Body of pancreas (tissue), 4 donors: ENCODE measurements around the gene CDKAL1. TPM values are rescaled to one million over a fixed set of nuclear protein-coding genes. Genes with fewer than 3 reads are reported as not detected.
A peak's percentile ranks its signal among the peaks of the same experiment; 100 is the strongest.

ENCODE experiments used
- ATAC-seq: fragments of 150-250 bp; one replicate; pipeline ENCODE4 v1.9.1; 2016
- DNase-seq, 4 donors: peaks; one replicate each; pipeline ENCODE4 v3.0.0-alpha.2; 2019
- H3K27ac ChIP-seq, 4 donors: fragments of 200-600 bp; sonication (generic); 1 replicate in 3 of 4; 2 replicates in 1 of 4; pipeline versions ENCODE4 v1.5.1 to v1.6.1; 2016 to 2019; ENCODE audit warnings: mild to moderate bottlenecking in 1 of 4, mixed read lengths in 1 of 4, moderate library complexity in 1 of 4
- H3K27me3 ChIP-seq, 2 donors: fragments of 200-600 bp; sonication (generic); one replicate each; pipeline ENCODE4 v1.6.0; 2016; ENCODE audit warnings: mild to moderate bottlenecking in 1 of 2
- H3K36me3 ChIP-seq, 2 donors: fragments of 200-600 bp; sonication (generic); replicated peaks in 1 of 2; 2 replicates each; pipeline ENCODE4 v1.5.1; 2016; ENCODE audit warnings: low read depth in 2 of 2; ENCODE audit not compliant: insufficient read depth in 1 of 2
- H3K4me1 ChIP-seq: fragments of 200-600 bp; sonication (generic); one replicate; pipeline ENCODE4 v1.6.0; 2016
- H3K4me3 ChIP-seq, 2 donors: fragments of 200-600 bp; sonication (generic); 1 replicate in 1 of 2; 2 replicates in 1 of 2; pipeline ENCODE4 v1.5.1; 2016 to 2019
- H3K9me3 ChIP-seq, 3 donors: fragments of 200-600 bp; sonication (generic); 1 replicate in 2 of 3; 2 replicates in 1 of 3; pipeline ENCODE4 v1.5.1; 2016
- POLR2A ChIP-seq, 3 donors: fragments of 450-650 bp; IDR thresholded peaks; one replicate each; pipeline ENCODE4 v1.6.1; 2016; ENCODE audit warnings: antibody characterized with exemption in 3 of 3, mild to moderate bottlenecking in 2 of 3
- WGBS, 2 donors: methylation state at CpG; one replicate each; pipeline ENCODE4 v1.1.5; 2017; 5-methylcytosine and 5-hydroxymethylcytosine counted together
- intact Hi-C: fragments of 100-400 bp; cut with DNase I; formaldehyde crosslinking; loops from one replicate; pipeline ENCODE4 v1.15.1; 2023
- total RNA-seq, 2 donors: library from RNA; depleted of rRNA; stranded (reverse); fragments of >200 nt; gene quantifications; one replicate each; pipeline ENCODE4 v1.1.0, GENCODE V29; 2016
- TF ChIP-seq, protein P1 (sequence below), 7 experiments: fragments of 450-650 bp in 4 of 7; fragments of 200-600 bp in 3 of 7; sonication (generic) in 3 of 7; IDR thresholded peaks; one replicate each; pipeline ENCODE4 v1.5.1; 2016 to 2019; ENCODE audit warnings: antibody characterized with exemption in 7 of 7

CDKAL1 gene
- total RNA-seq, 2 donors from 2014 or later: 16.3 to 18.1 TPM

- Histone ChIP-seq H3K9me3 (no peaks in the 10 kb centered on the region), H3K27me3 (no peaks in the 10 kb centered on the region), H3K27ac (no peak overlapping the region), H3K4me3 (no peak overlapping the region), H3K4me1 (peaks cover 30% of the 10 kb centered on the region), H3K36me3 (no peaks in the 10 kb centered on the region)
- ATAC-seq (no peak), DNase-seq (no peak)
- intact Hi-C loops: no loop called here
- WGBS, 2 donors: 37 to 51% methylated on average over 2 of the region's 2 CpGs
- TF ChIP-seq, protein P1, sequence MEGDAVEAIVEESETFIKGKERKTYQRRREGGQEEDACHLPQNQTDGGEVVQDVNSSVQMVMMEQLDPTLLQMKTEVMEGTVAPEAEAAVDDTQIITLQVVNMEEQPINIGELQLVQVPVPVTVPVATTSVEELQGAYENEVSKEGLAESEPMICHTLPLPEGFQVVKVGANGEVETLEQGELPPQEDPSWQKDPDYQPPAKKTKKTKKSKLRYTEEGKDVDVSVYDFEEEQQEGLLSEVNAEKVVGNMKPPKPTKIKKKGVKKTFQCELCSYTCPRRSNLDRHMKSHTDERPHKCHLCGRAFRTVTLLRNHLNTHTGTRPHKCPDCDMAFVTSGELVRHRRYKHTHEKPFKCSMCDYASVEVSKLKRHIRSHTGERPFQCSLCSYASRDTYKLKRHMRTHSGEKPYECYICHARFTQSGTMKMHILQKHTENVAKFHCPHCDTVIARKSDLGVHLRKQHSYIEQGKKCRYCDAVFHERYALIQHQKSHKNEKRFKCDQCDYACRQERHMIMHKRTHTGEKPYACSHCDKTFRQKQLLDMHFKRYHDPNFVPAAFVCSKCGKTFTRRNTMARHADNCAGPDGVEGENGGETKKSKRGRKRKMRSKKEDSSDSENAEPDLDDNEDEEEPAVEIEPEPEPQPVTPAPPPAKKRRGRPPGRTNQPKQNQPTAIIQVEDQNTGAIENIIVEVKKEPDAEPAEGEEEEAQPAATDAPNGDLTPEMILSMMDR (IDR thresholded peaks at IDR 0.05): no peak
These were observed 38.0 kb downstream of the CDKAL1 start for GRCh38 chr6:20572288-20572687.

DNA sequence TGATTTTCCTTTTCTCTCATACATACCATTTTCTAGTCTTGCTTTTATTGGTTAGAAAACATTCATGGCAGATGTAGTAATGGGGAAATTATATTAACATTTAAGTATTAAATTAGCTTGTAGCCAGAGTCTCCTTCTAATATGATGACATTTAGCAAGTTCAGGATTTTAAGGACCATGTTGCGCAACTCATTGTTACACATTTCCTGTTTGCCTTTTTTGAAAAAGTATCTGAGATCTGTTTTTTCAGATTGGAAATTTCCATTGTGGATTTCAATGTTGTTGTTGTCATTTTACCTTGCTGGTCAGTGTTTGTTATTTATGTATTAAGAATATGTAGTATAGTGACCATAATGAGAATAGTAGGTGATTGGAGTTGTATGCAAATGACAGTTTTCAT is 38.7 kb downstream of the CDKAL1 start:
- Histone ChIP-seq H3K27ac (no peak overlapping the region), H3K36me3 (no peaks in the 10 kb centered on the region), H3K4me1 (peaks cover 30% of the 10 kb centered on the region), H3K9me3 (no peaks in the 10 kb centered on the region), H3K4me3 (no peak overlapping the region), H3K27me3 (no peaks in the 10 kb centered on the region)
- intact Hi-C loops: no loop called here
- DNase-seq (peak in 1 of 4 donors; percentile 37), ATAC-seq (no peak)
- 85 to 95% methylated on average over 1 of the region's 1 CpG for WGBS, 2 donors
- TF ChIP-seq POLR2A (IDR thresholded peaks at IDR 0.05): no peak
- TF ChIP-seq, protein P1 (IDR thresholded peaks at IDR 0.05): no peak

DNA sequence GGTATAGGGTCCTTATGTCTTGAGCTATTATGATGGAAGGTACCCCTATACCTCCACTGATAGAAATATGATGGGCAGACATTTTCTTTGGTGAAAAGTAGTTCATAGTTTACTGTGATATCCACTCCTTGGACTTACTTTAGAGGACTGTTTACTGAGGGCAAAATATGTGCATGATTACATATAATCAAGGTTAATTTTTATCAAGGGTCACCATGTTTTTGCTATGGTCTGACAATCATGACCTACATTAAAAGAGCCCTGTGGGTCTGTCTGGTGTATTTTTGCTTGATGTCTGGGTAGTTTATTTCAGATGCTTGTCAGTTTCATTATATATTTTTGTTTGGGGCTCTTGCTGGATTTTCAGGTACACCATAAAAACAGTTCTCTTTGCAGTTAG is 40.1 kb downstream of the CDKAL1 start:
- no peak for TF ChIP-seq POLR2A (IDR thresholded peaks at IDR 0.05)
- TF ChIP-seq, protein P1 (IDR thresholded peaks at IDR 0.05): no peak

GRCh38 chr6:20575125-20575524 is 40.9 kb downstream of the CDKAL1 start:
- TF ChIP-seq POLR2A (IDR thresholded peaks at IDR 0.05): no peak
- TF ChIP-seq, protein P1 (IDR thresholded peaks at IDR 0.05): no peak
- H3K27ac ChIP-seq: no peak overlapping the region
- peaks cover 30% of the 10 kb centered on the region for H3K4me1 ChIP-seq
- intact Hi-C loops: no loop called here
- WGBS, 2 donors: 10 to 11% methylated on average over 1 of the region's 1 CpG
- H3K4me3 ChIP-seq: no peak overlapping the region
- no peaks in the 10 kb centered on the region for H3K27me3 ChIP-seq
- no peaks in the 10 kb centered on the region for H3K36me3 ChIP-seq
- ATAC-seq (peak; percentile 76), DNase-seq (peak; percentile 67 to 85 (median 74))
- no peaks in the 10 kb centered on the region for H3K9me3 ChIP-seq

More for the DNA sequence above, 40.1 kb downstream of the CDKAL1 start:
- no peak for ATAC-seq
- H3K36me3 ChIP-seq: no peaks in the 10 kb centered on the region
- H3K9me3 ChIP-seq: no peaks in the 10 kb centered on the region
- intact Hi-C loops: no loop called here
- DNase-seq: no peak
- no peaks in the 10 kb centered on the region for H3K27me3 ChIP-seq
- no peak overlapping the region for H3K4me3 ChIP-seq
- H3K4me1 ChIP-seq: peaks cover 30% of the 10 kb centered on the region
- H3K27ac ChIP-seq: no peak overlapping the region

- Histone ChIP-seq H3K27ac (no peak overlapping the region), H3K36me3 (no peaks in the 10 kb centered on the region), H3K9me3 (no peaks in the 10 kb centered on the region), H3K4me3 (no peak overlapping the region), H3K27me3 (no peaks in the 10 kb centered on the region), H3K4me1 (peaks cover 30% of the 10 kb centered on the region)
- no peak for ATAC-seq
- TF ChIP-seq POLR2A (IDR thresholded peaks at IDR 0.05): no peak
- TF ChIP-seq, protein P1 (IDR thresholded peaks at IDR 0.05): no peak
- DNase-seq: no peak
- intact Hi-C loops: no loop called here
- 64% methylated on average over 4 of the region's 4 CpGs for WGBS, 2 donors
These were observed 41.6 kb downstream of the CDKAL1 start for GRCh38 chr6:20575704-20576451.
